DOHH2 (cell line): Measurements from ENCODE around the gene SLC16A9.

Source experiments
- EZH2phosphoT487 ChIP-seq: fragments of 200-600 bp; sonication (generic); IDR thresholded peaks from 2 replicates; pipeline ENCODE4 v1.6.1; 2017; ENCODE audit warnings: borderline replicate concordance, mild to moderate bottlenecking, antibody characterized with exemption, low read length, moderate library complexity, mixed read lengths
- TF ChIP-seq, protein P1 (sequence below): fragments of 200-600 bp; sonication (generic); IDR thresholded peaks from one replicate; pipeline ENCODE4 v1.5.1; 2014; ENCODE audit warnings: antibody characterized with exemption, mild to moderate bottlenecking, low read depth, low read length; ENCODE audit not compliant: poor library complexity, severe bottlenecking

DNA sequence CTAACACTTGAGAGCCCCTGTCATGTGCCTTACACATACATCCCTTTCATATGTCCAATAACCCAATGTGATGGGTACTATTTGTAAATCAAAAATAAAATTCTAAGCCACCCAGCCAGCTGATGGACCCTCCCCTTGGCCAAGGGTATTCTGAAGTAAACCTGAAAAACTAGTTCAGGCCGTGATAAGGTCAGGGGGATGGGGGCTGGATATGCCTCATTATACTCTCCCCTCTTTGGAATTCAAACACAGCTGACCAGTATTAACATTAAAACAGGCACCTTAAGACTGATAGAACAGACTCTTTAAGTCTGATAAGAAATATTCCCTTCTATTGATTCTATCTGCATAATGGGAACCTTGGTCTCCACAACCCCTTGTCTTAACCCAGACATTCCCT is 51.9 kb downstream of the SLC16A9 start:
- TF ChIP-seq, protein P1, sequence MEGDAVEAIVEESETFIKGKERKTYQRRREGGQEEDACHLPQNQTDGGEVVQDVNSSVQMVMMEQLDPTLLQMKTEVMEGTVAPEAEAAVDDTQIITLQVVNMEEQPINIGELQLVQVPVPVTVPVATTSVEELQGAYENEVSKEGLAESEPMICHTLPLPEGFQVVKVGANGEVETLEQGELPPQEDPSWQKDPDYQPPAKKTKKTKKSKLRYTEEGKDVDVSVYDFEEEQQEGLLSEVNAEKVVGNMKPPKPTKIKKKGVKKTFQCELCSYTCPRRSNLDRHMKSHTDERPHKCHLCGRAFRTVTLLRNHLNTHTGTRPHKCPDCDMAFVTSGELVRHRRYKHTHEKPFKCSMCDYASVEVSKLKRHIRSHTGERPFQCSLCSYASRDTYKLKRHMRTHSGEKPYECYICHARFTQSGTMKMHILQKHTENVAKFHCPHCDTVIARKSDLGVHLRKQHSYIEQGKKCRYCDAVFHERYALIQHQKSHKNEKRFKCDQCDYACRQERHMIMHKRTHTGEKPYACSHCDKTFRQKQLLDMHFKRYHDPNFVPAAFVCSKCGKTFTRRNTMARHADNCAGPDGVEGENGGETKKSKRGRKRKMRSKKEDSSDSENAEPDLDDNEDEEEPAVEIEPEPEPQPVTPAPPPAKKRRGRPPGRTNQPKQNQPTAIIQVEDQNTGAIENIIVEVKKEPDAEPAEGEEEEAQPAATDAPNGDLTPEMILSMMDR, result no peak
- no peak for TF ChIP-seq EZH2phosphoT487
